ENCODE measurements around the gene TDRD12.

TDRD12 gene, protein sequence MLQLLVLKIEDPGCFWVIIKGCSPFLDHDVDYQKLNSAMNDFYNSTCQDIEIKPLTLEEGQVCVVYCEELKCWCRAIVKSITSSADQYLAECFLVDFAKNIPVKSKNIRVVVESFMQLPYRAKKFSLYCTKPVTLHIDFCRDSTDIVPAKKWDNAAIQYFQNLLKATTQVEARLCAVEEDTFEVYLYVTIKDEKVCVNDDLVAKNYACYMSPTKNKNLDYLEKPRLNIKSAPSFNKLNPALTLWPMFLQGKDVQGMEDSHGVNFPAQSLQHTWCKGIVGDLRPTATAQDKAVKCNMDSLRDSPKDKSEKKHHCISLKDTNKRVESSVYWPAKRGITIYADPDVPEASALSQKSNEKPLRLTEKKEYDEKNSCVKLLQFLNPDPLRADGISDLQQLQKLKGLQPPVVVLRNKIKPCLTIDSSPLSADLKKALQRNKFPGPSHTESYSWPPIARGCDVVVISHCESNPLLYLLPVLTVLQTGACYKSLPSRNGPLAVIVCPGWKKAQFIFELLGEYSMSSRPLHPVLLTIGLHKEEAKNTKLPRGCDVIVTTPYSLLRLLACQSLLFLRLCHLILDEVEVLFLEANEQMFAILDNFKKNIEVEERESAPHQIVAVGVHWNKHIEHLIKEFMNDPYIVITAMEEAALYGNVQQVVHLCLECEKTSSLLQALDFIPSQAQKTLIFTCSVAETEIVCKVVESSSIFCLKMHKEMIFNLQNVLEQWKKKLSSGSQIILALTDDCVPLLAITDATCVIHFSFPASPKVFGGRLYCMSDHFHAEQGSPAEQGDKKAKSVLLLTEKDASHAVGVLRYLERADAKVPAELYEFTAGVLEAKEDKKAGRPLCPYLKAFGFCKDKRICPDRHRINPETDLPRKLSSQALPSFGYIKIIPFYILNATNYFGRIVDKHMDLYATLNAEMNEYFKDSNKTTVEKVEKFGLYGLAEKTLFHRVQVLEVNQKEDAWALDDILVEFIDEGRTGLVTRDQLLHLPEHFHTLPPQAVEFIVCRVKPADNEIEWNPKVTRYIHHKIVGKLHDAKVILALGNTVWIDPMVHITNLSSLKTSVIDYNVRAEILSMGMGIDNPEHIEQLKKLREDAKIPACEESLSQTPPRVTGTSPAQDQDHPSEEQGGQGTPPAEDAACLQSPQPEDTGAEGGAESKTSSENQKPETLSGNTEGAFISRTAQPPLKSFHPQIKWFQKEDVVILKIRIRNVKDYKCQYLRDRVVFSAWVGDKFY (N-terminal part only)

DNA sequence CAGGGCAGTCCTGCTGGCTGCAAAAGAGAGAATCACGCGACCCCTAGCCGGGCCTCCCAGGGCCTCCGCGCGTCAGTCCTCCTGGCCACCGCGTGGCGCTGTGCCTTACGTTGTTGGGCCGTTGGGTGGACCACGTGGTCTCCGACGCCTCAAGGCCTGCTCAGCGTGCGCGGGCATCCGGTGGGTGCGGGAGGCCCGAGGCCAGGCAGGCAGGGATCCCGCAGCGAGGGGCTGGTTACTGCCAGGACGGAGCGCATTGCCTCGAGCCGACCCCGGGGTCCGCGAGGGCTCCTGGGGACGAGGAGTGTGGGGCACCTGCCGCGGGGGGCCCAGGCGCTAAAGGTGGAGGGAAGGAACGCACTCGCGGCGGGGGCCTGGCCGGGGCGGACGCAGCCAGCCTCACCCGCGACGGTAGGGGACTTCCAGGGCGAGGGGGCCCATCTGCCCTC lies at the start of gene TDRD12:
TSS of gene TDRD12 (plus strand) at position 157 of the 449 bp plus-strand sequence. CDS start 306 bp downstream, outside the sequence.
- DNase-seq, result no peak
- TF ChIP-seq GATA1 (IDR thresholded peaks at IDR 0.05; ENCODE audit: low read depth, low read length), result no peak
- no peak for TF ChIP-seq POLR2A (IDR thresholded peaks at IDR 0.05; ENCODE audit: low read length)

DNA sequence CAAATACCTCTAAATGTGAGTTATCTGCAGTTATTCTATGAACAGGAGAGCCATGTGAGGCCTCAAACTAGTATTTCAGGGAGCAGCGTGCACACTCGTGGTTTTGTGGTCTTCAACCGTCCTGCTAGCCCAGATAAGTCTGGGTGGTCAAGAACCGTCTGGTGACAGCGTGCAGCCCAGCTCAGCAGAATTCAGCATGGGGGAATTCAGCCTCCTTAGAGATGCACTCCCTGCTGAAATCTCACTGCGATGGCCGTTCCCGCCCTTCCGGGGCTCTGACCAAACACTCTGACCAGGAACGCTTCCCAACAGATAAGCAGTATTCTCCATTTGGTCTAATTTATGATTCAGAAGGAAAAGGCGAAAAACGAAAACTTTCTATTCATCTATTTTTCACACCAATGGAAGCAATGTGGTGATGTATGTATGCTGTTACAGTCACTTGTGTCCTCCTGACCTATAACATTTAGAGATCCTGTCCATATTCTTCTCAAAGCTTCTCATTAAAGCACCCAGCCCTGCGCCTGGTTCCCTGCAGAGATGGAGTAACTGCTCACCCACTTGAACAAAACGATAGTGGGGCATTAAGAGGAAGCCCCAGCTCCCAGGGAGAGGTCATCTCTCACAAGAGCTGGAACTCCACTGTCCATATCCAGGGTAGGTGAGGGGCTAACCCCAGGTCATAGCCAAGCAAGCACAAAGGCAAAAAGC lies 47.5 kb upstream of the TDRD12 start:
- no peak for TF ChIP-seq POLR2A (IDR thresholded peaks at IDR 0.05; ENCODE audit: low read length)
- TF ChIP-seq GATA1 (IDR thresholded peaks at IDR 0.05; ENCODE audit: low read depth, low read length), result no peak
- peak; percentile 80 to 91 for DNase-seq

DNA sequence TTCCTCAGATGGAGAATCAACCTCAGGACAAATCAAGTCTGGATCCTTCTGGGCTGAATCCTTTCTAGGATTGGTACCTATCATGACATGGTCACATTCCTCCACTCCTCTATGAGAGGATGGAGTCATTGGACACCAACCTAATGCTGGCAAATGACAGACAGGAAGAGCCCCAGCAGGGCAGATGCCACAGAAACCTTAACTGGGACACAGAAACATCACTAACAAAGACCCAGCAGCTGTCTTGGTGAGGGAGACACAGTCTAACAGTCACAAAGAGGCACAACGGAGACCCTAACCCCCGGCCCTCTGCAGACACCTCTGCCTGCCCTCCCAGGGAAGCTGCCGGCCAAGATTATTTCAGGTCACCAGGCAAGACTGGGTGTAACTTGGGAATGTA lies 46.7 kb upstream of the TDRD12 start:
- TF ChIP-seq GATA1 (IDR thresholded peaks at IDR 0.05; ENCODE audit: low read depth, low read length), result no peak
- TF ChIP-seq POLR2A (IDR thresholded peaks at IDR 0.05; ENCODE audit: low read length), result peak; percentile 1
- no peak for DNase-seq

DNA sequence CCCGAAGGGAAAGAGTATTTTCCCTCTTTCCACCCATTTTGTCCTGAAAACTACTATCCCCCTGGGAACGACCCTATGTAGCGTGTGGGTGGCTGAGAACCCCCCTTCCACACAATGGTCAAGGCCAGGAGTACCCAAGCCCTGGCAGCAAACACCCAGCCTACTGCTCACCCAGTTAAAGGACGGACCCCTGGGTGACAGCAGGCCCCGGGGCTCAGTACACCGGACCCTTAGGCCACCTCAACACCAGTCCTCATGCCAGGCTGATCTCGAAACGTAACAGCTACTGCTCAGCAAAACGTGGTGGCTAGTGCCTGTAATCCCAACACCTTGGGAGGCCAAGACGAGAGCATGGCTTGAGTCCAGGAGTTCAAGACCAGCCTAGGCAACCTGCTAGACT lies 46.0 kb upstream of the TDRD12 start:
- DNase-seq, result no peak
- TF ChIP-seq GATA1 (IDR thresholded peaks at IDR 0.05; ENCODE audit: low read depth, low read length) (no peak), POLR2A (IDR thresholded peaks at IDR 0.05; ENCODE audit: low read length) (no peak)

DNA sequence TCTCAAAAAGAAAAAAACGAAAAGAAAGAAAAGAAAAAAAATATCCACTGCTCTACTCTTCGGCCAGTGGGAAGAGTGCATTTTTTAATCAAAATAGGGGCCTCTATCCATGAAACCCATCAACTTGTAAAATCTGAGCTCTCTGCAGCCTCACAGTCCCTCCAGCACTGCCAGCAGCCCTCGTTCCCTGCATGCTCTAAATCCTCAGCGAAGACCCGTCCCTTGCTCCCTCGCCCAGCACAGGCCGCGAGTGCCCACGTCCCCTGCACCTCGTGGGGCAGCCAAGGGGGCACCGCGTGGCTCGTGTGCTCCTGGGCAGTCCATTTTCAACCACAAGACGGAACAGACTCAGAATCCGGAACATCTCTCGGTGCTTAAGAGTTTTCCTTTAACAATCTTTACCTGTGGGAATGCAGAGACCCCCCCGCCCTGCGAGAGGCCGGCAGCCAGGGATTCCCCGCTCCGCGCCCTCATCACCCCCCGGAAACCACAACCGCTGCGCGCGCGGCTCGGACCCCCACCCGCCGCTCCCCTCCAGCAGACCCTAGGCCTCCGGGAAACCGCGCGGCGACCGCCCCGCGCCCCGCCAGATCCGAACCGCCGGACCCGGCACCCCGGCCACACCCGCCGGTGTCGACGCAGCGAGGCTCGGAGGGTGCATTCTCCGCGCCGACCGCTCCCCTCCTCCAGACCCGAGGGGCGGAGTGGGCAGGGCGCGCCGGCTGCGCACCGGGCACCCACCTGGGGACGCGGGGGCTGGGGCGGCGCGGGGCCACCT lies 45.2 kb upstream of the TDRD12 start:
- DNase-seq, result no peak
- no peak for TF ChIP-seq GATA1 (IDR thresholded peaks at IDR 0.05; ENCODE audit: low read depth, low read length)
- TF ChIP-seq POLR2A (IDR thresholded peaks at IDR 0.05; ENCODE audit: low read length), result no peak

DNA sequence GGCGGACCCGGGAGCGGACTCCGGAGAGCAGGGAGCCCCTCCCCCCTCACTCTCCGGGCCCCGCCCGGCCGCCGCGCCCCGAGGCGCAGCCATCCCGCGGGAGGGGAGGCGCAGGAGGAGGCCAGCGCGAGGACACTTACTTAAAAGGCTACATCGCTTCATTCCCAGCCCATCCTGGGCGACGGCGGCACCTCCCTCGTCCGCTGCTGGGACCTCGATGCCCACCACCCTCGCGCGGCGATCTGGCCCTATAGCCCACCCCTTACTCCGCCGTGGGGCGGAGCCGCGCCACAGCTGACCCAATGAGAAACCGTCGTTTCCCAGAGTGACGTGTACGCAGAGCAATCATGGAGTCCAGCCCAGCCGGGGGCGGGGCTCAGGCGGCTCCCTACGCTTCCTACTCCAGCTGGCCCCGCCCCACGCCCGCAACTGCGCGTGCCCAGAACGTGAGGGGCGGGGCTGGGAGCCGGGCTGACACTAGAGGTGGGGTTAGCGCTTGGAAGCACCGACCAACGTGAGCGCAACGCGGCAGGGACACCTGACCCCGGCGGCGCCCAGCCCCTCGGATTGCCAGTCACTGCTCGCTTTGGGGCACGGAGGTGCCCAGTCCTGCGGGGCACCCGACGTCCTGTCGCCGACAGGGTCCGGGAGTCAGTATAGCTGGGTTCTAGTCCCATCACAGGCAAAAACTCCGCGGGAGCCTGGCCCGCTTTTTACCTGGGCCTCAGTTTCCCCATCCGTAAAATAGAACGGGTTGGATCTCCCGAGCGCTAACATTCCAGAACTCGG lies 44.4 kb upstream of the TDRD12 start, which contains the start of gene ANKRD27:
TSS of gene ANKRD27 (minus strand) at position 250 of the 789 bp plus-strand sequence. CDS start 16,165 bp downstream, outside the sequence.
- TF ChIP-seq GATA1 (IDR thresholded peaks at IDR 0.05; ENCODE audit: low read depth, low read length) (no peak), POLR2A (IDR thresholded peaks at IDR 0.05; ENCODE audit: low read length) (peak; percentile 65)
- DNase-seq, result peak; percentile 98 to 100

DNA sequence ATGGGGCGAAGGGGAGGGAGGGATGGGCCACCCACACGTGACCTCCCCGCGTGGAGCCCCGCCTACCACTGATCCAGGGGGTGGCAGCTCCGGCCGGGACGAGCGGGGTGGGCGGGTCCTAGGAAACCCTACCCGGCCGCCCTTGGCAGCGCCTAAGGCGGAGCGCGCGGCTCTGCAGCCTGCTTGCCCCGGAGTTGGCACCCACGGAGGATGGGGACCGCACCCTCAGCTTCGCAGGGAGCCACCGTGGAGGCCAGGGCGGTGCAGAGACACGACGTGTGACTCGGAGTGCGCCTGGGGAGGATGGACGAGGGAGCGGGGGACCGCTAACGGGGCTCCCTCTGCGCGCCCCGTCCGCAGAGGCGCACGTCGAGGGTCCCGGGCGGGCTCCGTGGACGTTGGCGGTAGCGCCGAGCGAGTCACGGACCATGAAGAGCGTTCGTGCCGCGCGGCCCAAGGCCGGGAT lies 43.8 kb upstream of the TDRD12 start, which contains the start of gene RGS9BP:
TSS of gene RGS9BP (plus strand) at position 129 of the 466 bp plus-strand sequence. CDS start 416 bp downstream, outside the sequence.
- peak; percentile 73 to 84 for DNase-seq
- TF ChIP-seq GATA1 (IDR thresholded peaks at IDR 0.05; ENCODE audit: low read depth, low read length), result no peak
- no peak for TF ChIP-seq POLR2A (IDR thresholded peaks at IDR 0.05; ENCODE audit: low read length)

DNA sequence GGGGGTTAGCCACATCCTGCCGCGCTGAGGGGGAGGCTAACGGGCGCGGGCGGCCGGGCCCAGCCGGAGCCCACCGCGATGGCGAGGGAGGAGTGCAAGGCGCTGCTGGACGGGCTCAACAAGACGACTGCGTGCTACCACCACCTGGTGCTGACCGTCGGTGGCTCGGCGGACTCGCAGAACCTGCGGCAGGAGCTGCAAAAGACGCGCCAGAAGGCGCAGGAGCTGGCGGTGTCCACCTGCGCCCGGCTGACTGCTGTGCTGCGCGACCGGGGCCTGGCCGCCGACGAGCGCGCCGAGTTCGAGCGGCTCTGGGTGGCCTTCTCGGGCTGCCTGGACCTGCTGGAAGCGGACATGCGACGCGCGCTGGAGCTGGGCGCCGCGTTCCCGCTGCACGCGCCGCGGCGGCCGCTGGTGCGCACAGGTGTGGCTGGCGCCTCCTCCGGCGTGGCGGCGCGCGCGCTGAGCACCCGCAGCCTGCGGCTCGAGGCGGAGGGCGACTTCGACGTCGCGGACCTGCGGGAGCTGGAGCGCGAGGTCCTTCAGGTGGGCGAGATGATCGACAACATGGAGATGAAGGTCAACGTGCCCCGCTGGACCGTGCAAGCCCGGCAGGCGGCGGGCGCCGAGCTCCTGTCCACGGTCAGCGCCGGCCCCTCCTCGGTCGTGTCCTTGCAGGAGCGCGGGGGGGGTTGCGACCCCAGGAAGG lies 43.2 kb upstream of the TDRD12 start:
- DNase-seq, result peak; percentile 68 to 70
- TF ChIP-seq GATA1 (IDR thresholded peaks at IDR 0.05; ENCODE audit: low read depth, low read length) (no peak), POLR2A (IDR thresholded peaks at IDR 0.05; ENCODE audit: low read length) (no peak)

DNA sequence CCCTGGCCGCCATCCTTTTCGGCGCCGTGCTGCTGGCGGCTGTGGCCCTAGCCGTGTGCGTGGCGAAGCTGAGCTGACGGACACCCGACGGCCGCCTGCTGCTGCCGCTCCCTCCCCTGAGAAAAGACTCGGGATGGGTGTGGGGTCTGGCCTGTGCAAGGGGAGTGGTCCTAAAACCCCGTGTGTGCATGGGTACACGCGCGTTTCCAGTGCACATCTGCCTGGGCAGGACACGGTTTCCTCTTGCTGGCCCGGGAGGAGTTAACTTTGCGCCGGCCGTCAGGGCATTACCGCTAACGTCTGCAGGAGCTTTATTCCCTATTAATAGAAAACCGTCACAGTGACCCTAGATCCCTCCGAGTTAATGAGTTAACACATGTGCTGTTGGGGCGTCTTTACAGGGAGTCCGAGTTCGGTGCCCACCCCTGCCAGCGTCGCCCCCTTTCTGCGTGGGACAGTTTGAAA lies 42.6 kb upstream of the TDRD12 start:
- DNase-seq, result no peak
- no peak for TF ChIP-seq POLR2A (IDR thresholded peaks at IDR 0.05; ENCODE audit: low read length)
- TF ChIP-seq GATA1 (IDR thresholded peaks at IDR 0.05; ENCODE audit: low read depth, low read length), result no peak

DNA sequence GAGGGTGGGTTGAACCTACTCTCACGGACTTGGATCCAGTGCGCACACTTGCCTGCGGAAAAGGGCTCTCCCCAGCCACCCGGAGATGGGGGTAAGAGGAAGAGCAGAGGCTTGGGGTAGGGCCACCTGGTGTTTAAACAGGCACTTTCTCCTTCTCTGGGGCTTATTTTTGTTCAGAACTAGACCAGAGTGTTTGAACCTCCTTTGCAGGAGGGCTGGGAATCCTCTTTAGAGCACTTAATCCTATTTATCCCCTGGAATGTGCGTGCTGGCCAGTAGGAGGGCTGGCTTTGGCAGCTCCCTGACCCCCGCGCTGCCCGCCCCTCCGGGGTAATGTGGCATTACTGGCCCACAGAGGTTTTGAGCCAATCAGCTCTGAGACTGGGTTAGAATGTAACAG lies 41.9 kb upstream of the TDRD12 start:
- no peak for DNase-seq
- TF ChIP-seq POLR2A (IDR thresholded peaks at IDR 0.05; ENCODE audit: low read length), result no peak
- TF ChIP-seq GATA1 (IDR thresholded peaks at IDR 0.05; ENCODE audit: low read depth, low read length), result no peak

DNA sequence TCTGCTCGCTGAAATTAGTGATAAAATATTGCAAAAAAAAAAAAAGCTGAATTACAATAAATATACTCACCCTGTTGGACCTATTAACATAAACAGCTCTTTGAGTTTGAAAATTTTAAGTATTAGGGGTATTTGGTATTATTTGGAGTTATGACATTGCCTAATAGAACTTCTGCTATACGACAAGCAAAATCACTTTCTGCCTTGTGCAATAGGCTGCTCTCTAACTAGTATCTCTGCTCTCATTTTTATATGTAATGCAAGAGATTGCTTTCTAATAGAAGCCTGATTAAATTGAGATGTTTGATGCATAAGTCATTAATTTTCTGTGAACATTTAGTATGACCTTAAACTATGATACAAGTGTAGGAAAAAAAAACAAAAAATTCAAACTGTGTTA lies 38.6 kb upstream of the TDRD12 start:
- DNase-seq, result no peak

More for the DNA sequence above, 38.6 kb upstream of the TDRD12 start:
- TF ChIP-seq POLR2A (IDR thresholded peaks at IDR 0.05; ENCODE audit: low read length) (no peak), GATA1 (IDR thresholded peaks at IDR 0.05; ENCODE audit: low read depth, low read length) (no peak)
